HG02970 (cell line): ENCODE data around the gene CA10.

ENCODE experiments used
- ATAC-seq: cut with Tn5 transposase; IDR thresholded peaks from one replicate; pipeline ENCODE4 v1.9.1; 2021; ENCODE audit warnings: mild to moderate bottlenecking, moderate library complexity, moderate number of reproducible peaks; ENCODE audit not compliant: unreplicated experiment, low FRiP score

CA10 gene

GRCh38 chr17:52147872-52148271 lies 10.6 kb downstream of the CA10 start:
- ATAC-seq, result no peak

- ATAC-seq, result no peak
Observed at GRCh38 chr17:52147431-52147830, 11.1 kb downstream of the CA10 start.

GRCh38 chr17:52145476-52145875 lies 13.0 kb downstream of the CA10 start:
- ATAC-seq, result no peak

GRCh38 chr17:52143542-52143941 lies 15.0 kb downstream of the CA10 start:
- no peak for ATAC-seq

- no peak for ATAC-seq
Observed at GRCh38 chr17:52140601-52141000, 17.9 kb downstream of the CA10 start.

- no peak for ATAC-seq
Observed at GRCh38 chr17:52138752-52139151, 19.8 kb downstream of the CA10 start.

GRCh38 chr17:52138350-52138749 lies 20.2 kb downstream of the CA10 start:
- ATAC-seq, result no peak

GRCh38 chr17:52136166-52136565 lies 22.3 kb downstream of the CA10 start:
- no peak for ATAC-seq

GRCh38 chr17:52134641-52135040 lies 23.9 kb downstream of the CA10 start:
- no peak for ATAC-seq

GRCh38 chr17:52128721-52129120 lies 29.8 kb downstream of the CA10 start:
- no peak for ATAC-seq

GRCh38 chr17:52124993-52125392 lies 33.5 kb downstream of the CA10 start:
- ATAC-seq, result no peak

GRCh38 chr17:52124561-52124960 lies 34.0 kb downstream of the CA10 start:
- ATAC-seq, result no peak

- no peak for ATAC-seq
Observed at GRCh38 chr17:52120465-52120864, 38.0 kb downstream of the CA10 start.

- no peak for ATAC-seq
Observed at GRCh38 chr17:52110923-52111581, 47.5 kb downstream of the CA10 start.

- ATAC-seq, result no peak
Observed at GRCh38 chr17:52106638-52107261, 51.8 kb downstream of the CA10 start.

GRCh38 chr17:52106072-52106471 lies 52.4 kb downstream of the CA10 start:
- ATAC-seq, result no peak

- no peak for ATAC-seq
Observed at GRCh38 chr17:52105591-52105990, 52.9 kb downstream of the CA10 start.

GRCh38 chr17:52096056-52096455 lies 62.5 kb downstream of the CA10 start:
- ATAC-seq, result no peak

GRCh38 chr17:52084176-52084575 lies 74.3 kb downstream of the CA10 start:
- ATAC-seq, result no peak

- no peak for ATAC-seq
Observed at GRCh38 chr17:52079496-52079895, 79.0 kb downstream of the CA10 start.

- ATAC-seq, result no peak
Observed at GRCh38 chr17:52071712-52072111, 86.8 kb downstream of the CA10 start.

GRCh38 chr17:52064791-52065211 lies 93.7 kb downstream of the CA10 start:
- no peak for ATAC-seq
